HepG2 (cell line): Measurements from ENCODE around the gene PRDX2. TPM values are rescaled to one million over a fixed set of nuclear protein-coding genes. Genes with fewer than 3 reads are reported as not detected.

Experiments used
- ATAC-seq: fragments of 200-7000 bp; cut with Tn5 transposase; 3 replicates; pipeline ENCODE4 v1.9.1; 2020; ENCODE audit warnings: mild to moderate bottlenecking, moderate library complexity
- BruUV-seq: library from RNA; stranded (reverse); fragments of 400-500 nt; replicated peaks from 2 replicates; lab custom pipeline; 2021; lab: Mats Ljungman, UMichigan
- CTCF ChIA-PET: fragments of 300-600 bp; formaldehyde crosslinking; extraction: SDS; loops from one replicate; lab custom pipeline; 2021; ENCODE audit warnings: low total read pairs, inconsistent platforms, low intra/inter-chr PET ratio; lab: Yijun Ruan, JAX
- POLR2A ChIA-PET: fragments of 350-600 bp; sonication (Branson Sonifier 250); formaldehyde crosslinking; loops from one replicate; lab custom pipeline; 2020; ENCODE audit warnings: antibody characterized with exemption, inconsistent platforms; lab: Yijun Ruan, JAX
- DNase-seq: peaks from one replicate; pipeline ENCODE4 v3.0.0-alpha.2; 2015; ENCODE audit warnings: low spot score
- FAIRE-seq: peaks from 3 replicates; lab custom pipeline; 2011; peaks lifted over from hg19 to GRCh38; lab: Jason Lieb, UNC
- H2AFZ ChIP-seq: one replicate; pipeline ENCODE4 v1.6.1; 2011; ENCODE audit warnings: low read length, inconsistent platforms
- H3K27ac ChIP-seq: fragments of 300-600 bp; 3 replicates; pipeline ENCODE4 v1.8.0; 2011; ENCODE audit warnings: mixed run types, mild to moderate bottlenecking, mixed read lengths, low read length, inconsistent platforms; ENCODE audit not compliant: insufficient read depth; ENCODE audit errors: extremely low read length
- H3K27me3 ChIP-seq, 2 experiments: fragments of 200-600 bp in 1 of 2; 2 replicates in 1 of 2; 3 replicates in 1 of 2; pipeline versions ENCODE4 v1.6.0 to v1.8.0; 2011; ENCODE audit warnings: low read length in 2 of 2, mild to moderate bottlenecking in 2 of 2, moderate library complexity in 2 of 2, inconsistent platforms in 1 of 2; ENCODE audit not compliant: insufficient read depth in 2 of 2, control insufficient read depth in 1 of 2
- H3K36me3 ChIP-seq, 2 experiments: fragments of 200-600 bp in 1 of 2; replicated peaks in 1 of 2; 2 replicates in 1 of 2; 3 replicates in 1 of 2; pipeline versions ENCODE4 v1.5.1 to v1.8.0; 2011; ENCODE audit warnings: low read length in 2 of 2, inconsistent platforms in 1 of 2; ENCODE audit not compliant: insufficient read depth in 2 of 2, control insufficient read depth in 1 of 2
- H3K4me1 ChIP-seq: 2 replicates; pipeline ENCODE4 v1.5.1; 2012; ENCODE audit warnings: low read length, inconsistent platforms; ENCODE audit not compliant: insufficient read depth
- H3K4me2 ChIP-seq: 2 replicates; pipeline ENCODE4 v1.6.0; 2011; ENCODE audit warnings: low read depth, low read length, inconsistent platforms
- H3K4me3 ChIP-seq, 3 experiments: fragments of 200-600 bp in 1 of 3; sonication (generic), shearing (Covaris generic) in 1 of 3; replicated peaks in 1 of 3; 2 replicates each; pipeline ENCODE4 v1.5.1; 2011 to 2016; ENCODE audit warnings: low read length in 3 of 3, inconsistent platforms in 2 of 3, low read depth in 2 of 3, mild to moderate bottlenecking in 2 of 3, control low read depth in 1 of 3, mixed read lengths in 1 of 3; ENCODE audit not compliant: insufficient read depth in 1 of 3
- H3K79me2 ChIP-seq: one replicate; pipeline ENCODE4 v1.6.1; 2011; ENCODE audit warnings: low read length, inconsistent platforms; ENCODE audit not compliant: insufficient read depth
- H3K9ac ChIP-seq: 2 replicates; pipeline ENCODE4 v1.6.0; 2011; ENCODE audit warnings: mild to moderate bottlenecking, low read depth, low read length, inconsistent platforms; ENCODE audit not compliant: insufficient read depth
- H3K9me3 ChIP-seq: 2 replicates; pipeline ENCODE4 v1.5.1; 2012; ENCODE audit warnings: mild to moderate bottlenecking, low read length
- H4K20me1 ChIP-seq: 2 replicates; pipeline ENCODE4 v1.6.0; 2011; ENCODE audit warnings: inconsistent platforms, mild to moderate bottlenecking, low read length, moderate library complexity; ENCODE audit not compliant: insufficient read depth
- CHD4 ChIP-seq: fragments of 200-600 bp; sonication (generic); IDR thresholded peaks from 2 replicates; pipeline ENCODE4 v1.7.0; 2017; ENCODE audit warnings: mild to moderate bottlenecking, low read length, borderline replicate concordance
- GFI1 ChIP-seq: sonication (generic); formaldehyde crosslinking; IDR thresholded peaks from 2 replicates; pipeline ENCODE4 v1.5.0; 2020; ENCODE audit warnings: missing genetic modification reagents, mild to moderate bottlenecking, borderline replicate concordance
- ISX ChIP-seq: sonication (generic); formaldehyde crosslinking; conservative IDR thresholded peaks from 2 replicates; pipeline ENCODE4 v1.5.0; 2020; ENCODE audit warnings: missing genetic modification reagents
- KLF15 ChIP-seq: sonication (generic); formaldehyde crosslinking; IDR thresholded peaks from 2 replicates; pipeline ENCODE4 v1.8.1; 2023; ENCODE audit warnings: borderline replicate concordance, mild to moderate bottlenecking, inconsistent platforms, missing genetic modification reagents, mixed read lengths
- MAZ ChIP-seq, 2 experiments: sonication (generic) in 1 of 2; formaldehyde crosslinking in 1 of 2; IDR thresholded peaks; 2 replicates each; pipeline versions ENCODE4 v1.5.0 to v1.6.1; 2012 to 2020; ENCODE audit warnings: low read depth in 2 of 2, mild to moderate bottlenecking in 2 of 2, borderline replicate concordance in 1 of 2, improper control_type of control experiment in 1 of 2, low read length in 1 of 2, missing genetic modification reagents in 1 of 2, moderate library complexity in 1 of 2
- RXRA ChIP-seq: sonication (generic); formaldehyde crosslinking; IDR thresholded peaks from 2 replicates; pipeline ENCODE4 v1.5.1; 2020; ENCODE audit warnings: missing genetic modification reagents
- SATB2 ChIP-seq: sonication (generic); formaldehyde crosslinking; IDR thresholded peaks from 2 replicates; pipeline ENCODE4 v1.5.0; 2020; ENCODE audit warnings: missing genetic modification reagents
- ZNF264 ChIP-seq: sonication (generic); formaldehyde crosslinking; IDR thresholded peaks from 2 replicates; pipeline ENCODE4 v1.4.0; 2020; ENCODE audit warnings: missing genetic modification reagents
- WGBS: methylation state at CpG from one replicate; pipeline ENCODE4 v1.1.6; 2017; ENCODE audit warnings: low lambda C conversion rate; 5-methylcytosine and 5-hydroxymethylcytosine counted together
- in situ Hi-C: cut with HindIII; loops from 2 replicates; pipeline ENCODE4 v1.10.0; 2017; ENCODE audit warnings: low pct_unique_long_range_greater_than_20kb; ENCODE audit not compliant: extremely low pct_ligation_motif_present
- intact Hi-C: fragments of 100-400 bp; cut with micrococcal nuclease; formaldehyde crosslinking; loops from one replicate; pipeline ENCODE4 v1.10.0; 2022; ENCODE audit not compliant: unreplicated experiment
- polyA plus RNA-seq, 8 experiments: library from polyadenylated mRNA; depleted of rRNA in 3 of 8; stranded (reverse) in 7 of 8; unstranded in 1 of 8; fragments of >200 nt; fragmentation: Illumina TruSeq in 4 of 8; extraction: Trizol in 4 of 8; gene quantifications; 2 replicates each; pipeline versions ENCODE4 v1.2.1 to v1.2.3, GENCODE V29; 2011 to 2016; ENCODE audit warnings: low read depth in 4 of 8, missing spikeins in 1 of 8, mixed read lengths in 1 of 8; ENCODE audit not compliant: insufficient read depth in 1 of 8
- total RNA-seq, 5 experiments: library from RNA; depleted of rRNA; stranded (reverse); fragments of >200 nt; fragmentation: Illumina TruSeq; extraction: Trizol; gene quantifications; 2 replicates each; pipeline ENCODE4 v1.2.3, GENCODE V29; 2016; ENCODE audit warnings: low read depth in 1 of 5
- TF ChIP-seq, protein P1 (sequence below): sonication (generic); formaldehyde crosslinking; IDR thresholded peaks from 2 replicates; pipeline ENCODE4 v1.8.0; 2022; ENCODE audit warnings: mild to moderate bottlenecking, missing genetic modification reagents
- TF ChIP-seq, protein P2 (sequence below): sonication (generic); formaldehyde crosslinking; IDR thresholded peaks from 2 replicates; pipeline ENCODE4 v1.5.0; 2020; ENCODE audit warnings: missing genetic modification reagents, mild to moderate bottlenecking, borderline replicate concordance
- TF ChIP-seq, protein P3 (sequence below): IDR thresholded peaks from 2 replicates; pipeline ENCODE4 v1.6.1; 2016; ENCODE audit warnings: mild to moderate bottlenecking
- TF ChIP-seq, protein P4 (sequence below): sonication (generic); formaldehyde crosslinking; IDR thresholded peaks from 2 replicates; pipeline ENCODE4 v1.4.0; 2020; ENCODE audit warnings: missing genetic modification reagents, borderline replicate concordance

PRDX2 gene
- total and polyA plus RNA-seq, 2 of the 13 experiments (the other 11 are each of a cell fraction or from before 2014, with no cell fraction given) = 218 to 381 TPM

DNA sequence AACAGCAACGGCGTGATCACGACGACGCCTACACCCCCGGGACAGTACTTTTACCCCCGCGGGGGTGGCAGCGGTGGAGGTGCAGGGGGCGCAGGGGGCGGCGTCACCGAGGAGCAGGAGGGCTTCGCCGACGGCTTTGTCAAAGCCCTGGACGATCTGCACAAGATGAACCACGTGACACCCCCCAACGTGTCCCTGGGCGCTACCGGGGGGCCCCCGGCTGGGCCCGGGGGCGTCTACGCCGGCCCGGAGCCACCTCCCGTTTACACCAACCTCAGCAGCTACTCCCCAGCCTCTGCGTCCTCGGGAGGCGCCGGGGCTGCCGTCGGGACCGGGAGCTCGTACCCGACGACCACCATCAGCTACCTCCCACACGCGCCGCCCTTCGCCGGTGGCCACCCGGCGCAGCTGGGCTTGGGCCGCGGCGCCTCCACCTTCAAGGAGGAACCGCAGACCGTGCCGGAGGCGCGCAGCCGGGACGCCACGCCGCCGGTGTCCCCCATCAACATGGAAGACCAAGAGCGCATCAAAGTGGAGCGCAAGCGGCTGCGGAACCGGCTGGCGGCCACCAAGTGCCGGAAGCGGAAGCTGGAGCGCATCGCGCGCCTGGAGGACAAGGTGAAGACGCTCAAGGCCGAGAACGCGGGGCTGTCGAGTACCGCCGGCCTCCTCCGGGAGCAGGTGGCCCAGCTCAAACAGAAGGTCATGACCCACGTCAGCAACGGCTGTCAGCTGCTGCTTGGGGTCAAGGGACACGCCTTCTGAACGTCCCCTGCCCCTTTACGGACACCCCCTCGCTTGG lies 9.3 kb downstream of the PRDX2 start:
- H2AFZ ChIP-seq = no peak overlapping the region
- in situ Hi-C loops = no loop called here
- TF ChIP-seq, protein P1, sequence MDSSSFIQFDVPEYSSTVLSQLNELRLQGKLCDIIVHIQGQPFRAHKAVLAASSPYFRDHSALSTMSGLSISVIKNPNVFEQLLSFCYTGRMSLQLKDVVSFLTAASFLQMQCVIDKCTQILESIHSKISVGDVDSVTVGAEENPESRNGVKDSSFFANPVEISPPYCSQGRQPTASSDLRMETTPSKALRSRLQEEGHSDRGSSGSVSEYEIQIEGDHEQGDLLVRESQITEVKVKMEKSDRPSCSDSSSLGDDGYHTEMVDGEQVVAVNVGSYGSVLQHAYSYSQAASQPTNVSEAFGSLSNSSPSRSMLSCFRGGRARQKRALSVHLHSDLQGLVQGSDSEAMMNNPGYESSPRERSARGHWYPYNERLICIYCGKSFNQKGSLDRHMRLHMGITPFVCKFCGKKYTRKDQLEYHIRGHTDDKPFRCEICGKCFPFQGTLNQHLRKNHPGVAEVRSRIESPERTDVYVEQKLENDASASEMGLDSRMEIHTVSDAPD (CRISPR knock-in tag) = 0 out of 2 replicates have a peak, but pooled peaks have one; percentile 40
- TF ChIP-seq, protein P2, sequence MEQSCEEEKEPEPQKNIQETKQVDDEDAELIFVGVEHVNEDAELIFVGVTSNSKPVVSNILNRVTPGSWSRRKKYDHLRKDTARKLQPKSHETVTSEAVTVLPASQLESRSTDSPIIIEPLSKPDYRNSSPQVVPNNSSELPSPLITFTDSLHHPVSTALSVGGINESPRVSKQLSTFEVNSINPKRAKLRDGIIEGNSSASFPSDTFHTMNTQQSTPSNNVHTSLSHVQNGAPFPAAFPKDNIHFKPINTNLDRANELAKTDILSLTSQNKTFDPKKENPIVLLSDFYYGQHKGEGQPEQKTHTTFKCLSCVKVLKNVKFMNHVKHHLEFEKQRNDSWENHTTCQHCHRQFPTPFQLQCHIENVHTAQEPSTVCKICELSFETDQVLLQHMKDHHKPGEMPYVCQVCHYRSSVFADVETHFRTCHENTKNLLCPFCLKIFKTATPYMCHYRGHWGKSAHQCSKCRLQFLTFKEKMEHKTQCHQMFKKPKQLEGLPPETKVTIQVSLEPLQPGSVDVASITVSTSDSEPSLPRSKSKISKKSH (CRISPR knock-in tag) = peak; percentile 80; the same call in 1 of the 2 replicates
- TF ChIP-seq CHD4 (no peak), KLF15 (CRISPR knock-in tag) (peak; percentile 37; the same call in 1 of the 2 replicates), GFI1 (CRISPR knock-in tag) (peak; percentile 32; the same call in 1 of the 2 replicates), ISX (CRISPR knock-in tag) (0 out of 2 replicates have a peak, but pooled peaks have one; percentile 47), MAZ (IDR thresholded peaks at IDR 0.05; ENCODE audit: borderline replicate concordance, low read depth, low read length) (no peak), MAZ (CRISPR knock-in tag; IDR thresholded peaks at IDR 0.05; ENCODE audit: low read depth) (peak; percentile 53; the same call in 1 of the 2 replicates), RXRA (peak; percentile 75; the same call in 1 of the 2 replicates), ZNF264 (CRISPR knock-in tag) (peak; percentile 56; the same call in 1 of the 2 replicates), SATB2 (CRISPR knock-in tag) (0 out of 2 replicates have a peak, but pooled peaks have one; percentile 67)
- TF ChIP-seq, protein P3, sequence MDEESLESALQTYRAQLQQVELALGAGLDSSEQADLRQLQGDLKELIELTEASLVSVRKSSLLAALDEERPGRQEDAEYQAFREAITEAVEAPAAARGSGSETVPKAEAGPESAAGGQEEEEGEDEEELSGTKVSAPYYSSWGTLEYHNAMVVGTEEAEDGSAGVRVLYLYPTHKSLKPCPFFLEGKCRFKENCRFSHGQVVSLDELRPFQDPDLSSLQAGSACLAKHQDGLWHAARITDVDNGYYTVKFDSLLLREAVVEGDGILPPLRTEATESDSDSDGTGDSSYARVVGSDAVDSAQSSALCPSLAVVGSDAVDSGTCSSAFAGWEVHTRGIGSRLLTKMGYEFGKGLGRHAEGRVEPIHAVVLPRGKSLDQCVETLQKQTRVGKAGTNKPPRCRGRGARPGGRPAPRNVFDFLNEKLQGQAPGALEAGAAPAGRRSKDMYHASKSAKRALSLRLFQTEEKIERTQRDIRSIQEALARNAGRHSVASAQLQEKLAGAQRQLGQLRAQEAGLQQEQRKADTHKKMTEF = peak; percentile 35; the same call in 1 of the 2 replicates
- TF ChIP-seq, protein P4, sequence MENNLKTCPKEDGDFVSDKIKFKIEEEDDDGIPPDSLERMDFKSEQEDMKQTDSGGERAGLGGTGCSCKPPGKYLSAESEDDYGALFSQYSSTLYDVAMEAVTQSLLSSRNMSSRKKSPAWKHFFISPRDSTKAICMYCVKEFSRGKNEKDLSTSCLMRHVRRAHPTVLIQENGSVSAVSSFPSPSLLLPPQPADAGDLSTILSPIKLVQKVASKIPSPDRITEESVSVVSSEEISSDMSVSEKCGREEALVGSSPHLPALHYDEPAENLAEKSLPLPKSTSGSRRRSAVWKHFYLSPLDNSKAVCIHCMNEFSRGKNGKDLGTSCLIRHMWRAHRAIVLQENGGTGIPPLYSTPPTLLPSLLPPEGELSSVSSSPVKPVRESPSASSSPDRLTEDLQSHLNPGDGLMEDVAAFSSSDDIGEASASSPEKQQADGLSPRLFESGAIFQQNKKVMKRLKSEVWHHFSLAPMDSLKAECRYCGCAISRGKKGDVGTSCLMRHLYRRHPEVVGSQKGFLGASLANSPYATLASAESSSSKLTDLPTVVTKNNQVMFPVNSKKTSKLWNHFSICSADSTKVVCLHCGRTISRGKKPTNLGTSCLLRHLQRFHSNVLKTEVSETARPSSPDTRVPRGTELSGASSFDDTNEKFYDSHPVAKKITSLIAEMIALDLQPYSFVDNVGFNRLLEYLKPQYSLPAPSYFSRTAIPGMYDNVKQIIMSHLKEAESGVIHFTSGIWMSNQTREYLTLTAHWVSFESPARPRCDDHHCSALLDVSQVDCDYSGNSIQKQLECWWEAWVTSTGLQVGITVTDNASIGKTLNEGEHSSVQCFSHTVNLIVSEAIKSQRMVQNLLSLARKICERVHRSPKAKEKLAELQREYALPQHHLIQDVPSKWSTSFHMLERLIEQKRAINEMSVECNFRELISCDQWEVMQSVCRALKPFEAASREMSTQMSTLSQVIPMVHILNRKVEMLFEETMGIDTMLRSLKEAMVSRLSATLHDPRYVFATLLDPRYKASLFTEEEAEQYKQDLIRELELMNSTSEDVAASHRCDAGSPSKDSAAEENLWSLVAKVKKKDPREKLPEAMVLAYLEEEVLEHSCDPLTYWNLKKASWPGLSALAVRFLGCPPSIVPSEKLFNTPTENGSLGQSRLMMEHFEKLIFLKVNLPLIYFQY (CRISPR knock-in tag) = 0 out of 2 replicates have a peak, but pooled peaks have one; percentile 44

More for the DNA sequence above, 9.3 kb downstream of the PRDX2 start:
- H3K27ac ChIP-seq = peak overlapping the region; percentile 81
- CTCF ChIA-PET = interaction anchor here (0.7 kb wide), 1 partner anchor 14 kb away, joined by 3 read pairs; no protein-coding TSS in a partner anchor
- FAIRE-seq (no peak), DNase-seq (peak; percentile 46), ATAC-seq (no peak; the same call in 2 of the 3 replicates)
- intact Hi-C loops = no loop called here
- POLR2A ChIA-PET = interaction anchor here (0.8 to 3.9 kb wide), 15 partner anchors 9 to 123 kb away, joined by 3 to 124 read pairs (median 14); partner anchors contain the start of genes DHPS, GCDH, GET3 and HOOK2
- peak overlapping the region; percentile 77 to 87 (median 78) for H3K4me3 ChIP-seq
- H3K9me3 ChIP-seq = no peaks in the 10 kb centered on the region
- no TSS peak for BruUV-seq
- H3K27me3 ChIP-seq = no peaks in the 10 kb centered on the region
- peaks cover 54% of the 10 kb centered on the region for H3K4me1 ChIP-seq
- H3K9ac ChIP-seq = peak overlapping the region; percentile 89
- H3K4me2 ChIP-seq = peak overlapping the region; percentile 99
- H3K36me3 ChIP-seq = 0 out of 5 replicates have a peak, but pooled peaks cover 0 to 1% of the 10 kb centered on the region in 2 experiments
- 1% methylated on average over 15 of the region's 84 CpGs for WGBS
- H4K20me1 ChIP-seq = no peaks in the 10 kb centered on the region
- H3K79me2 ChIP-seq = peaks cover 8% of the 10 kb centered on the region
